ENCODE data around the gene IGFL4.

- TF ChIP-seq CTCF (conservative IDR thresholded peaks at IDR 0.05 in 1 of 2, IDR thresholded peaks at IDR 0.05 in 1 of 2; ENCODE audit: extremely low read depth in 1 of 2, insufficient read depth in 1 of 2, low read depth in 1 of 2, low read length in 2 of 2) (no peak), EZH2 (IDR thresholded peaks at IDR 0.05; ENCODE audit: borderline replicate concordance, low read length) (no peak)
Observed at GRCh38 chr19:45994998-45995714, 45.6 kb downstream of the IGFL4 start, which contains the start of gene CCDC61.
